Measurements from ENCODE around the gene VPS16.

DNA sequence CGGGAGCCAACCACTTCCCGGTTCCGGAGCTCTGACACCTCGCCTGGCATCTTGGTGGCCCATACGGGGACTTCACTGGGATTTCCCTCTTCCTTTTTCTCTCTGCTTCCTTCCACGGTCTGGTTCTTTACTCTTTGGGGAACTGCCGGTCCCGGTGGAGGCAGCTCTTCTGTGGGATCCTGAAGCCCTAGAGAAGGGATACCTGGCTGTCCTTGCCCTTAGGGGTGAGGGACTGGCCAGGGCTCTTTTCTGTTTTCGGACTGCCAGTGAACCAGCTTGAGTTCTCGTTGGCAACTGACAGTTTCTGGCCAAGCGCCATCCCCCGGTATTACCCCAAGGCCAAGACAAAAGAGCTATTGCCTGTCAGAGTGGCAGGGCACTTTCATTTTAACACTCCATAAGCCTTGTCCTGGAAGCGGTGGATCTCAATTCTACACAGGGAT lies 39.2 kb upstream of the VPS16 start:
- TF ChIP-seq POLR2A (IDR thresholded peaks at IDR 0.05; ENCODE audit: low read length), result no peak
- no peak for TF ChIP-seq GATA1 (IDR thresholded peaks at IDR 0.05; ENCODE audit: low read depth, low read length)
